ENCODE measurements around the gene CASK.
"Not testable (repeated sequence)": the region's sequence is repeated elsewhere in the genome, so short reads cannot be mapped to it uniquely, and the experiment has no call there.

The CASK gene

DNA sequence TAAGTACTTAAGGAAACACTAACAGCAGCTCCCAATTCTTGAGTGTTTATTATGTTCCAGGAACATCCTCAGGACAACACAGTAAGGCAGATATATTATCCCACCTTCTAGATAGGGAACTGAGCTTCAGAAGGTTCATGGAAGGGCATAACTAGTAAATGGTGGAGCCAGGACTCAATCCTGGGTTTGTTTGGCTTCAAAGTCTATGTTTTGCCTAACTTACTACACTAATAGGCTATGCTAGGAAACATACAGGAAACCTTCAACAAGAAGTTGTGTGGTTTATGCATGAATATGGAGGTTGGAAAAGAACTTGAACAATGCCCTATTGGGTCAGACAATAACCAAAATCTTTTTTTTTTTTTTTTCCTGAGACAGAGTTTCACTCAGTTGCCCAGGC is 307.1 kb downstream of the CASK start:
- Histone ChIP-seq H3K79me2 (ENCODE audit: control insufficient read depth, low read length) (no peaks in the 10 kb centered on the region), H3F3A (ENCODE audit: control insufficient read depth, insufficient read depth) (no peaks in the 10 kb centered on the region), H3K4me1 (ENCODE audit: control insufficient read depth, low read length) (peaks cover 8% of the 10 kb centered on the region), H3K4me3 (ENCODE audit: low read length) (no peak overlapping the region), H3K27me3 (ENCODE audit: control insufficient read depth, low read length) (no peaks in the 10 kb centered on the region), H4K20me1 (ENCODE audit: control insufficient read depth, insufficient read depth, low read depth, low read length) (no peaks in the 10 kb centered on the region), H3K4me2 (ENCODE audit: low read length) (no peak overlapping the region), H3K9me3 (ENCODE audit: control insufficient read depth, insufficient read depth, low read length) (no peaks in the 10 kb centered on the region), H3K36me3 (ENCODE audit: control insufficient read depth, low read length) (no peaks in the 10 kb centered on the region), H3K27ac (ENCODE audit: low read depth, low read length) (no peak overlapping the region), H3K9me2 (replicated peaks; ENCODE audit: control insufficient read depth, low read length) (no peaks in the 10 kb centered on the region)
- TF ChIP-seq, protein P1, sequence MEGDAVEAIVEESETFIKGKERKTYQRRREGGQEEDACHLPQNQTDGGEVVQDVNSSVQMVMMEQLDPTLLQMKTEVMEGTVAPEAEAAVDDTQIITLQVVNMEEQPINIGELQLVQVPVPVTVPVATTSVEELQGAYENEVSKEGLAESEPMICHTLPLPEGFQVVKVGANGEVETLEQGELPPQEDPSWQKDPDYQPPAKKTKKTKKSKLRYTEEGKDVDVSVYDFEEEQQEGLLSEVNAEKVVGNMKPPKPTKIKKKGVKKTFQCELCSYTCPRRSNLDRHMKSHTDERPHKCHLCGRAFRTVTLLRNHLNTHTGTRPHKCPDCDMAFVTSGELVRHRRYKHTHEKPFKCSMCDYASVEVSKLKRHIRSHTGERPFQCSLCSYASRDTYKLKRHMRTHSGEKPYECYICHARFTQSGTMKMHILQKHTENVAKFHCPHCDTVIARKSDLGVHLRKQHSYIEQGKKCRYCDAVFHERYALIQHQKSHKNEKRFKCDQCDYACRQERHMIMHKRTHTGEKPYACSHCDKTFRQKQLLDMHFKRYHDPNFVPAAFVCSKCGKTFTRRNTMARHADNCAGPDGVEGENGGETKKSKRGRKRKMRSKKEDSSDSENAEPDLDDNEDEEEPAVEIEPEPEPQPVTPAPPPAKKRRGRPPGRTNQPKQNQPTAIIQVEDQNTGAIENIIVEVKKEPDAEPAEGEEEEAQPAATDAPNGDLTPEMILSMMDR (IDR thresholded peaks at IDR 0.05; ENCODE audit: low read depth, low read length, poor library complexity, severe bottlenecking), result no peak

DNA sequence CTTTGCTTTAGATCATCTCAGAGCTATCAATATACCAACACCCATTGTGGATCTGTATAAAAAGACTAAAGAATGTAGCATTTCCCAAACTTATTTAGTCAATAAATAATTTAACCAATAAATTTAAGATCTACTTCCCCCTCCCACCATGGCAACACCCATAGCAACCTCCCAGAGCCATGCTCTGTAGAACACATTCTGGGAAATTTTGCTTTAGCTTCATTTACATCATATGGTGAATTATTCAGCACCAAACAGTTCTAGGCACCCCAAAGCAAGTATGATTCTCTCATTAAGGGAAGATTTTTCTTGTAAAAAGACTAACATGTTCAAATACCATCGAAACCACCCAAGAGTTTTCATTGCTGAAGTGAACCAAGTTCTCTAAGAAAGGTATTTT is 315.1 kb downstream of the CASK start:
- H3K4me1 ChIP-seq (ENCODE audit: control insufficient read depth, low read length), result peaks cover 18% of the 10 kb centered on the region
- no peak overlapping the region for H3K27ac ChIP-seq (ENCODE audit: low read depth, low read length)
- H4K20me1 ChIP-seq (ENCODE audit: control insufficient read depth, insufficient read depth, low read depth, low read length), result no peaks in the 10 kb centered on the region
- no peaks in the 10 kb centered on the region for H3K27me3 ChIP-seq (ENCODE audit: control insufficient read depth, low read length)
- H3K9me2 ChIP-seq (replicated peaks; ENCODE audit: control insufficient read depth, low read length), result no peaks in the 10 kb centered on the region
- TF ChIP-seq, protein P1 (IDR thresholded peaks at IDR 0.05; ENCODE audit: low read depth, low read length, poor library complexity, severe bottlenecking), result no peak
- TF ChIP-seq EZH2phosphoT487 (IDR thresholded peaks at IDR 0.05; ENCODE audit: borderline replicate concordance, low read length), result no peak
- H3K4me2 ChIP-seq (ENCODE audit: low read length), result no peak overlapping the region
- H3F3A ChIP-seq (ENCODE audit: control insufficient read depth, insufficient read depth), result no peaks in the 10 kb centered on the region
- H3K36me3 ChIP-seq (ENCODE audit: control insufficient read depth, low read length), result no peaks in the 10 kb centered on the region
- no peaks in the 10 kb centered on the region for H3K9me3 ChIP-seq (ENCODE audit: control insufficient read depth, insufficient read depth, low read length)
- H3K4me3 ChIP-seq (ENCODE audit: low read length), result no peak overlapping the region
- H3K79me2 ChIP-seq (ENCODE audit: control insufficient read depth, low read length), result no peaks in the 10 kb centered on the region

- H3K27me3 ChIP-seq (ENCODE audit: control insufficient read depth, low read length), result no peaks in the 10 kb centered on the region
- TF ChIP-seq, protein P1 (IDR thresholded peaks at IDR 0.05; ENCODE audit: low read depth, low read length, poor library complexity, severe bottlenecking), result no peak
- no peak for TF ChIP-seq EZH2phosphoT487 (IDR thresholded peaks at IDR 0.05; ENCODE audit: borderline replicate concordance, low read length)
- no peak overlapping the region for H3K4me3 ChIP-seq (ENCODE audit: low read length)
- H3K79me2 ChIP-seq (ENCODE audit: control insufficient read depth, low read length), result no peaks in the 10 kb centered on the region
- no peaks in the 10 kb centered on the region for H3K9me3 ChIP-seq (ENCODE audit: control insufficient read depth, insufficient read depth, low read length)
- no peak overlapping the region for H3K27ac ChIP-seq (ENCODE audit: low read depth, low read length)
- no peaks in the 10 kb centered on the region for H3K36me3 ChIP-seq (ENCODE audit: control insufficient read depth, low read length)
- no peaks in the 10 kb centered on the region for H4K20me1 ChIP-seq (ENCODE audit: control insufficient read depth, insufficient read depth, low read depth, low read length)
- no peaks in the 10 kb centered on the region for H3K9me2 ChIP-seq (replicated peaks; ENCODE audit: control insufficient read depth, low read length)
- no peaks in the 10 kb centered on the region for H3F3A ChIP-seq (ENCODE audit: control insufficient read depth, insufficient read depth)
- peaks cover 21% of the 10 kb centered on the region for H3K4me1 ChIP-seq (ENCODE audit: control insufficient read depth, low read length)
- no peak overlapping the region for H3K4me2 ChIP-seq (ENCODE audit: low read length)
These were observed 316.0 kb downstream of the CASK start for GRCh38 chrX:41607264-41607832.

DNA sequence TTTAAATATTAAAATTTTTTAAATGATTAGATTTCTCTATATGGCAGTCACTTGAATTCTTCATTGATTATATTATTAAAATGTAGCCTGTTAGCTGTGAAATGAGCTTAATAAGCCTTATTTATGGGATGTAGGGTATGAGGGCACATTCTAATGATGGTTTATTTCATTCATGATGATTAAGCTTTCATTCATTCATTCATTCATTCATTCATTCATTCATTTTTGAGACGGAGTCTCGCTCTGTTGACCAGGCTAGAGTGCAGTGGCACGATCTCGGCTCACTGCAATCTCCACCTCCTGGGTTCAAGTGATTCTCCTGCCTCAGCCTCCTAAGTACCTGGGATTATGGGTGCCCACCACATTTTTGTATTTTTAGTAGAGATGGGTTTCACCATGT is 317.3 kb downstream of the CASK start:
- H3K9me3 ChIP-seq (ENCODE audit: control insufficient read depth, insufficient read depth, low read length); H3K27me3 ChIP-seq (ENCODE audit: control insufficient read depth, low read length); H3F3A ChIP-seq (ENCODE audit: control insufficient read depth, insufficient read depth); H3K79me2 ChIP-seq (ENCODE audit: control insufficient read depth, low read length); H3K9me2 ChIP-seq (replicated peaks; ENCODE audit: control insufficient read depth, low read length); H3K36me3 ChIP-seq (ENCODE audit: control insufficient read depth, low read length); H3K27ac ChIP-seq (ENCODE audit: low read depth, low read length); H3K4me2 ChIP-seq (ENCODE audit: low read length); H3K4me3 ChIP-seq (ENCODE audit: low read length); H4K20me1 ChIP-seq (ENCODE audit: control insufficient read depth, insufficient read depth, low read depth, low read length): not testable (repeated sequence)
- H3K4me1 ChIP-seq (ENCODE audit: control insufficient read depth, low read length), result peaks cover 21% of the 10 kb centered on the region
